Gastroesophageal sphincter (tissue), 4 donors: ENCODE data around the gene TEX2. TPM values are rescaled to one million over a fixed set of nuclear protein-coding genes. Genes with fewer than 3 reads are reported as not detected.

Experiments used
- ATAC-seq: fragments of 150-250 bp; one replicate; pipeline ENCODE4 v1.9.1; 2016; ENCODE audit warnings: mild to moderate bottlenecking, moderate library complexity
- H3K27ac ChIP-seq, 4 donors: fragments of 200-600 bp; sonication (generic) in 3 of 4; 1 replicate in 3 of 4; 2 replicates in 1 of 4; pipeline ENCODE4 v1.5.1; 2016 to 2019
- H3K27me3 ChIP-seq: fragments of 200-600 bp; sonication (generic); one replicate; pipeline ENCODE4 v1.5.1; 2019
- H3K36me3 ChIP-seq, 2 donors: fragments of 200-600 bp; sonication (generic); one replicate each; pipeline ENCODE4 v1.5.1; 2019; ENCODE audit warnings: control low read depth in 1 of 2
- H3K4me1 ChIP-seq, 3 donors: fragments of 200-600 bp; sonication (generic); 1 replicate in 2 of 3; 2 replicates in 1 of 3; pipeline ENCODE4 v1.5.1; 2016 to 2019; ENCODE audit warnings: control low read depth in 2 of 3
- H3K4me3 ChIP-seq, 2 donors: fragments of 200-600 bp; sonication (generic); one replicate each; pipeline ENCODE4 v1.5.1; 2019; ENCODE audit warnings: mild to moderate bottlenecking in 1 of 2, moderate library complexity in 1 of 2
- H3K9me3 ChIP-seq, 3 donors: fragments of 200-600 bp; sonication (generic); one replicate each; pipeline ENCODE4 v1.5.1; 2017 to 2019; ENCODE audit warnings: control low read depth in 2 of 3
- EP300 ChIP-seq: sonication (generic); formaldehyde crosslinking; IDR thresholded peaks from one replicate; pipeline ENCODE4 v1.6.1; 2017; ENCODE audit warnings: antibody characterized with exemption, mild to moderate bottlenecking
- POLR2A ChIP-seq, 2 donors: fragments of 450-650 bp; IDR thresholded peaks; one replicate each; pipeline ENCODE4 v1.6.1; 2017; ENCODE audit warnings: antibody characterized with exemption in 2 of 2, mild to moderate bottlenecking in 2 of 2, moderate library complexity in 1 of 2
- POLR2AphosphoS5 ChIP-seq: sonication (generic); formaldehyde crosslinking; IDR thresholded peaks from one replicate; pipeline ENCODE4 v1.6.1; 2017; ENCODE audit warnings: antibody characterized with exemption
- WGBS, 2 donors: methylation state at CpG; one replicate each; pipeline ENCODE4 v1.1.5; 2018; ENCODE audit warnings: low coverage in 1 of 2; 5-methylcytosine and 5-hydroxymethylcytosine counted together
- total RNA-seq, 4 donors: library from RNA; depleted of rRNA; stranded (reverse); fragments of >200 nt; gene quantifications; one replicate each; pipeline ENCODE4 v1.1.0, GENCODE V29; 2016
- TF ChIP-seq, protein P1 (sequence below), 4 experiments: fragments of 200-600 bp in 2 of 4; fragments of 450-650 bp in 2 of 4; sonication (generic) in 1 of 4; IDR thresholded peaks; one replicate each; pipeline ENCODE4 v1.5.1; 2017 to 2019; ENCODE audit warnings: antibody characterized with exemption in 4 of 4, mild to moderate bottlenecking in 2 of 4, moderate library complexity in 2 of 4

The TEX2 gene
- total RNA-seq, 4 donors from 2014 or later = 37.8 to 60.9 (median 47.0) TPM

DNA sequence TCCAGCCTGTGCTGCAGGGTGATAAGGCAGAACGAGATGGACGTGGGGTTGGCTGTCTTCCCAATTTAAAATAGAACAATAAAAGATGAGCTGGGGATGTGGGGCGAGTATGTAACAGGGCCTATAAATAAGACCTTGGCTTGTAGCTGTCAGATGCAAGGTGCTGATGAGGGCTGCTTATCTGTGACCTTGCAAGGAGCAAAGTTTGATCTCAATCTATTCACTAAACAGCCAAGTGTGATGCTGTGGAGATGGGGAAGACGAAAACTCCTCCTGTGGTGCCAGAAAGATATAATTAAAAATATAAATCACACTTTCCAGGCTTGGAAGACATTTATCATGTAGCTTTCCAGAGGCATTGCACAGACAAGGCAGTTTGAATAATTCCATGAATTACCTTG, 26.7 kb upstream of the TEX2 start:
- no peaks in the 10 kb centered on the region for H3K4me1 ChIP-seq
- H3K4me3 ChIP-seq = no peak overlapping the region
- no peak for ATAC-seq
- H3K27me3 ChIP-seq = no peaks in the 10 kb centered on the region
- peaks cover 0 to 12% (median 0%) of the 10 kb centered on the region in 3 donors for H3K9me3 ChIP-seq
- no peak overlapping the region for H3K27ac ChIP-seq
- TF ChIP-seq POLR2A (IDR thresholded peaks at IDR 0.05) (no peak), POLR2AphosphoS5 (no peak), EP300 (no peak)
- TF ChIP-seq, protein P1, sequence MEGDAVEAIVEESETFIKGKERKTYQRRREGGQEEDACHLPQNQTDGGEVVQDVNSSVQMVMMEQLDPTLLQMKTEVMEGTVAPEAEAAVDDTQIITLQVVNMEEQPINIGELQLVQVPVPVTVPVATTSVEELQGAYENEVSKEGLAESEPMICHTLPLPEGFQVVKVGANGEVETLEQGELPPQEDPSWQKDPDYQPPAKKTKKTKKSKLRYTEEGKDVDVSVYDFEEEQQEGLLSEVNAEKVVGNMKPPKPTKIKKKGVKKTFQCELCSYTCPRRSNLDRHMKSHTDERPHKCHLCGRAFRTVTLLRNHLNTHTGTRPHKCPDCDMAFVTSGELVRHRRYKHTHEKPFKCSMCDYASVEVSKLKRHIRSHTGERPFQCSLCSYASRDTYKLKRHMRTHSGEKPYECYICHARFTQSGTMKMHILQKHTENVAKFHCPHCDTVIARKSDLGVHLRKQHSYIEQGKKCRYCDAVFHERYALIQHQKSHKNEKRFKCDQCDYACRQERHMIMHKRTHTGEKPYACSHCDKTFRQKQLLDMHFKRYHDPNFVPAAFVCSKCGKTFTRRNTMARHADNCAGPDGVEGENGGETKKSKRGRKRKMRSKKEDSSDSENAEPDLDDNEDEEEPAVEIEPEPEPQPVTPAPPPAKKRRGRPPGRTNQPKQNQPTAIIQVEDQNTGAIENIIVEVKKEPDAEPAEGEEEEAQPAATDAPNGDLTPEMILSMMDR (IDR thresholded peaks at IDR 0.05) = no peak
- H3K36me3 ChIP-seq = no peaks in the 10 kb centered on the region
- WGBS, 2 donors = 13 to 23% methylated on average over 3 to 4 of the region's 4 CpGs

DNA sequence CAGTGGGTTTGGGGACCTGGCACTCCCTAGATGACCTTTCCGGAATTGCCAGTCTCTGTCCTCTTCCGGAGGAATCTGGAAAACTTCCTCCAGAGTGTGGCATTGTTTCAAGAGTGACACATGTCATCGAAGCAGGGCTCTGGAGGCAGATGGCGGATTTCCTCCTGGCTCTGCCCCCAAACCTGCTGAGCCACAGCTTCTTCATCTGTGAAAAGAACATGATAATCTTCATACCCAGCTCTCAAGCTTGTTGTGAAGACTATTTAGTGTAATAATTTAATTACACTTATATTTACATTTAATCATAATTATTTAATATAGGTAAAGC, 19.7 kb upstream of the TEX2 start:
- ATAC-seq = peak; percentile 22
- no peaks in the 10 kb centered on the region for H3K27me3 ChIP-seq
- no peaks in the 10 kb centered on the region for H3K36me3 ChIP-seq
- TF ChIP-seq POLR2A (IDR thresholded peaks at IDR 0.05) (no peak), POLR2AphosphoS5 (no peak), EP300 (no peak)
- TF ChIP-seq, protein P1 (IDR thresholded peaks at IDR 0.05) = no peak
- H3K4me1 ChIP-seq = peaks cover 0 to 22% (median 4%) of the 10 kb centered on the region in 3 donors
- H3K9me3 ChIP-seq = no peaks in the 10 kb centered on the region
- WGBS, 2 donors = 50 to 72% methylated on average over 3 to 4 of the region's 4 CpGs
- H3K27ac ChIP-seq = no peak overlapping the region
- H3K4me3 ChIP-seq = no peak overlapping the region

DNA sequence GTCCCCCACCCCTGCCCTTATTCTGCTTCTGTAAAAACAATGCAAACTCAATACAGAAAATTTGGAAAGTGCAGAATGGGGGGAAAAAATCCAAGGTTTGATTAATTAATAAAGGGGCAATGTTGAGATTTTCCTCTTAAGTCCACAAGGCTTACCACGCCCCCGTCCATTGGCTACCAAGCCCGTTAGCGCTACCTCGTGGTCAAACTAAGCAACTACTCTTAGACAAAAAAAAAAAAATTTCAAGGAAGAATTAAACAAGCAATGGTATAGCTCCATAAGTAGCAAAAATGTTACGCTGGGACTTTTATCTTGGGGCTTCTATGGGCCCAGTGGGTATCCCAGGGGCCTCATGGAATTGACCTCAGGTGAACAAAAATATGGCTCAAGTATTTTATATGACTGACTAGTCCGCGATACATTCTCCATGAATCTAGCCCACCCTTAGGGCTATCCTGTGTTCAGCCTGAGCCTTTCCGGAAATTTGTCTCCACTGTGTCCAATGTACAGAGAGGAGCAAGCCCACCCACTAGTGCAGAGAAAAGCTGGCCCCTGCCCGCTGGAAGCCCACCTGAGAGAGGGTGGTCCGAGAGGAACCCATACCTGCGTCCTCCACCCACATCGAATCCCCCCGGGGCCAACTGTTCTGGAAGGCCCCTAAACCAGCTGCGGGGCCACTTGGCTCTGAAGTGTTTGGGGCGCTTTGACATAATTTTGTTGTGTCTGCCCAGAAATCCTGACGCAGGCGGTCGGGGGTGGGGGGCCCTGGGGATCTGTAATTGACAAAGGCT, 19.1 kb upstream of the TEX2 start:
- Histone ChIP-seq H3K36me3 (no peaks in the 10 kb centered on the region), H3K9me3 (no peaks in the 10 kb centered on the region), H3K4me3 (no peak overlapping the region), H3K4me1 (peaks cover 0 to 28% (median 9%) of the 10 kb centered on the region in 3 donors), H3K27me3 (no peaks in the 10 kb centered on the region), H3K27ac (no peak overlapping the region)
- TF ChIP-seq, protein P1 (IDR thresholded peaks at IDR 0.05) = peak in 3 of 4 experiments; percentile 61 to 77 (median 61)
- no peak for TF ChIP-seq POLR2AphosphoS5
- ATAC-seq = peak; percentile 29
- 11 to 33% methylated on average over 7 to 11 of the region's 19 CpGs for WGBS, 2 donors

DNA sequence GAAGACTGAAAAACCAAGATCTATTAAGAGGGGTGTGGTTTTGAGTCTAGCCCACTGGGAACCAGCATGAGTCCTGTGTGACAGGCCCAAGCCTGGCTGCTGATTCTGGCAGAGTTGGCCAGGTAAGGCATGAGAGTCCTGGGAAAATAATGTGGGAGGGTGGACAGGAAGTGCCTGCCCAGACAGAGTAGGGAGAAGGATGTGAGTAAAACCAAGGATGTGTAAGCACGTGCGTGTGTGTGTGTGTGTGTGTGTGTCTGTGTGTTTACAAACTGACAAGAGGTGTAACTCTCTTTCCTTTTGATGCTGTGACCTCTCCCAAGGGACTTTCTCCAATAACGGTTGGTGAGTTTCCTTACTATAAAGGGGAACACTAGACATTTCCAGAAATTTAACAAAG, 15.6 kb upstream of the TEX2 start:
- TF ChIP-seq, protein P1 (IDR thresholded peaks at IDR 0.05) = no peak
- no peak for TF ChIP-seq POLR2AphosphoS5
- Histone ChIP-seq H3K4me1 (peaks cover 0 to 30% (median 11%) of the 10 kb centered on the region in 3 donors), H3K27ac (peak overlapping the region in 1 of 4 donors; percentile 62), H3K4me3 (no peak overlapping the region), H3K27me3 (no peaks in the 10 kb centered on the region), H3K36me3 (no peaks in the 10 kb centered on the region), H3K9me3 (no peaks in the 10 kb centered on the region)
- 14 to 47% methylated on average over 1 to 3 of the region's 3 CpGs for WGBS, 2 donors
- no peak for ATAC-seq
